ENCODE data around the gene GAB1. TPM values are rescaled to one million over a fixed set of nuclear protein-coding genes. Genes with fewer than 3 reads are reported as not detected.
A peak's percentile ranks its signal among the peaks of the same experiment; 100 is the strongest.

GAB1 gene
- total RNA-seq, 3 donors from 2014 or later (not counting 1 experiment from before 2014, with no cell fraction given) = 11.5 to 25.4 (median 11.9) TPM

DNA sequence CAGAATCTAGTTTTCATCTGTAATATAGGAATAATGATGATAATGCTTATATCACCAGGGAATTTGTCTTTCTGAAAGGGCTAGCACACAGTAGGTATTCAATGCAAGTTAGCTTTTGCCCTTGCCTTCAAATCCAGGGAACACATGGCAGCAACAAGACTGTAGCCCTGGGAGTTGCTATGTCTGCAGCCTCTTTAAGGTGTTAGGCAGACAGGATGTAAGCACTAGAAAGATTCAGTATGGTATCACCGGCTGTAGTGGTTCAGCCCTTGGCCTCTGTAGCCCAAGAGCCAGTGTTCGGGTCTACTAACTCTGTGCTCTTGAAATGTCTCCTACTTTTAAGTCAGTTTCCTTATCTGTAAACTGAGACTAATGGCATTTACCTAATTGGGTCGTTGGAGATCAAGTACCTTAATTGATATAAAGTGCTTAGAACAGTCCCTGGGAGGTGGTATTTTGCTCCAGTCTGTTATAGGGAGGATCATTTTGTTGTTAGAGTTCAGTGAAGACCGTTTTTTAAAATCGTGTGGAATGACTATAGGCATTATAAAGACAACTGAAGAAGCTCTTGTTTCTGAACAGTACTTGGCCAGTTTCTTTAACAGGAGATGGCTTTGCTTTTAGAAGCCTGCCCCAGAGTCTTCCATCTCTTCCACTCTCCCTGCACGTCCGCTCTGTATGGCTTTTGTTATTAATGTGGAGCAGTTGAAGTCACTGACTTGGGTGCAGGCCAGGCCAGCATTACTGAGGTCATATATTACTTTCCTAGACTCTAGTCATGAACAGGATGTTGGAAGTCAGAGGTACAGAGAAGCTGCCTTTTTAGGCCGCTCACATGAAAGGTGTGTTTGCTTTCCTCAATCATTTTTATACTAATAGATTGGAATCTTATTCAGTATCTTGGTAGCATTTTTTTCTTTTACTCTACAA, 44.8 kb downstream of the GAB1 start:
- no peak overlapping the region for H3K4me3 ChIP-seq (ENCODE audit: low read length)
- no peaks in the 10 kb centered on the region for H3K9me3 ChIP-seq (ENCODE audit: control insufficient read depth, insufficient read depth, low read length)
- ATAC-seq (peak; percentile 73 to 89 (median 76)), DNase-seq (no peak)
- TF ChIP-seq, protein P1, sequence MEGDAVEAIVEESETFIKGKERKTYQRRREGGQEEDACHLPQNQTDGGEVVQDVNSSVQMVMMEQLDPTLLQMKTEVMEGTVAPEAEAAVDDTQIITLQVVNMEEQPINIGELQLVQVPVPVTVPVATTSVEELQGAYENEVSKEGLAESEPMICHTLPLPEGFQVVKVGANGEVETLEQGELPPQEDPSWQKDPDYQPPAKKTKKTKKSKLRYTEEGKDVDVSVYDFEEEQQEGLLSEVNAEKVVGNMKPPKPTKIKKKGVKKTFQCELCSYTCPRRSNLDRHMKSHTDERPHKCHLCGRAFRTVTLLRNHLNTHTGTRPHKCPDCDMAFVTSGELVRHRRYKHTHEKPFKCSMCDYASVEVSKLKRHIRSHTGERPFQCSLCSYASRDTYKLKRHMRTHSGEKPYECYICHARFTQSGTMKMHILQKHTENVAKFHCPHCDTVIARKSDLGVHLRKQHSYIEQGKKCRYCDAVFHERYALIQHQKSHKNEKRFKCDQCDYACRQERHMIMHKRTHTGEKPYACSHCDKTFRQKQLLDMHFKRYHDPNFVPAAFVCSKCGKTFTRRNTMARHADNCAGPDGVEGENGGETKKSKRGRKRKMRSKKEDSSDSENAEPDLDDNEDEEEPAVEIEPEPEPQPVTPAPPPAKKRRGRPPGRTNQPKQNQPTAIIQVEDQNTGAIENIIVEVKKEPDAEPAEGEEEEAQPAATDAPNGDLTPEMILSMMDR (IDR thresholded peaks at IDR 0.05) = no peak
- H3K27me3 Mint-ChIP-seq (ENCODE audit: low read depth in 2 of 2) = no peaks in the 10 kb centered on the region
- H3K27ac Mint-ChIP-seq = peak overlapping the region; percentile 78
- H3K4me1 ChIP-seq (ENCODE audit: control insufficient read depth, insufficient read depth, low read length) = peaks cover 10% of the 10 kb centered on the region
- no peaks in the 10 kb centered on the region for H3K36me3 ChIP-seq (ENCODE audit: control insufficient read depth, insufficient read depth, low read length)
- WGBS (ENCODE audit: insufficient coverage) = 33% methylated on average over 5 of the region's 8 CpGs
- peak overlapping the region; percentile 17 for H3K27ac ChIP-seq (ENCODE audit: low read length)
- no peaks in the 10 kb centered on the region for H3K36me3 Mint-ChIP-seq
- peaks cover 20 to 24% of the 10 kb centered on the region in 2 donors for H3K4me1 Mint-ChIP-seq
- H3K27me3 ChIP-seq (ENCODE audit: control insufficient read depth, insufficient read depth, low read length) = no peaks in the 10 kb centered on the region
- intact Hi-C loops (cut with micrococcal nuclease) = no loop called here
- H3K4me3 Mint-ChIP-seq = peak overlapping the region; percentile 28
- no peaks in the 10 kb centered on the region for H3K9me3 Mint-ChIP-seq

DNA sequence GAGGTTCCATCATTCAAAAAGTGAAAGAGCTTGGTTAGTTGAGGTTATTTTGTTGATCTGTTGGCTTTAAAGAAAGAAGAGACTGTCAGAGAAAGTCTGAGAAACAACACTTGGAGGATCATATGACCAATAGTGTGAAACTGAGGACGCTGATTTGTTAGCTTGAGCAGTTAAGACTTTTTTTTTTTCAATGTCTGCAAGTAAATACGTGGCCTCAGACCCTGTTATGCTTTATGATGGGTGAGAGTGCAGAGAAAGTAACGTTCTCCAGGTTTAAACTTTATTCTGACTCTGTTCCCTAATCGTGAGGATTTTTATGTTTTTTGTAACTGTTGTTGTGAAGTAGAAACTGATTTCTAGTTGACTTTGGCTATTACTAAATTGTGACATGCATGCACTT, 45.9 kb downstream of the GAB1 start:
- no peaks in the 10 kb centered on the region for H3K36me3 ChIP-seq (ENCODE audit: control insufficient read depth, insufficient read depth, low read length)
- 27% methylated on average over 4 of the region's 4 CpGs for whole genome bisulfite sequencing (ENCODE audit: insufficient coverage)
- peak overlapping the region; percentile 43 for H3K27ac ChIP-seq (ENCODE audit: low read length)
- intact Hi-C loops (cut with micrococcal nuclease) = no loop called here
- peak; percentile 42 to 76 (median 69) for ATAC-seq
- no peaks in the 10 kb centered on the region for H3K27me3 Mint-ChIP-seq (ENCODE audit: low read depth in 2 of 2)
- peak overlapping the region; percentile 78 for H3K27ac Mint-ChIP-seq
- peaks cover 20 to 24% of the 10 kb centered on the region in 2 donors for H3K4me1 Mint-ChIP-seq
- H3K4me1 ChIP-seq (ENCODE audit: control insufficient read depth, insufficient read depth, low read length) = peaks cover 10% of the 10 kb centered on the region
- H3K4me3 Mint-ChIP-seq = peak overlapping the region; percentile 48
- H3K36me3 Mint-ChIP-seq = no peaks in the 10 kb centered on the region
- no peaks in the 10 kb centered on the region for H3K9me3 Mint-ChIP-seq
- TF ChIP-seq, protein P1 (IDR thresholded peaks at IDR 0.05) = no peak
- no peak for DNase-seq
- H3K9me3 ChIP-seq (ENCODE audit: control insufficient read depth, insufficient read depth, low read length) = no peaks in the 10 kb centered on the region
- H3K4me3 ChIP-seq (ENCODE audit: low read length) = no peak overlapping the region
- H3K27me3 ChIP-seq (ENCODE audit: control insufficient read depth, insufficient read depth, low read length) = no peaks in the 10 kb centered on the region

DNA sequence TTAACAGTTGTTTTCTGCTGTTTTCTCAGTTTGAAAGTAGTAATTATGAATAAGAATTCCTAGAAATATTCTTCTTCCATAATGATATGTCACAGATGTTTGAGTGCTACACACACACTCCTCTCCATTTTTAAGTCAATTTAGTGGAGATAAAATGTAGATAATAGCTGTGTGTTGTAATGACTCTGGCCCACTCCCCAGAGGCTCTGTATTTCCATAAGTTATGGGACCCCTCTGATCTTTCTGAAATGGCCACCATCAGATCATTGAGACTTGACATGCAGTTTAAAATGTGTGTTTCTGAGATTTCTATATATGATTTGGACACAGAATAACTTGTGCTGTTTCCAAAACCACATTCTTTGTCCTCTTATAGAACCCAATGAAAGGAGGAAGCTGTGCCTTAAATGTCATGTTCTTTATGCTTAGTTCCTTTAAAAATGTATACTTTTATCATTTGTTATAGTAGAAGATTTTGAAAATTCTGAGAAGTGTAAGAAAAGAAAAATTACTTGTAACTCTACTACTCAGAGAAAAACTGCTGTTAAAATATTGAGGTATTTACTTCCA, 46.4 kb downstream of the GAB1 start:
- H3K9me3 Mint-ChIP-seq = no peaks in the 10 kb centered on the region
- H3K27ac ChIP-seq (ENCODE audit: low read length) = no peak overlapping the region
- H3K4me3 ChIP-seq (ENCODE audit: low read length) = no peak overlapping the region
- H3K4me3 Mint-ChIP-seq = peak overlapping the region; percentile 48
- H3K4me1 ChIP-seq (ENCODE audit: control insufficient read depth, insufficient read depth, low read length) = peaks cover 10% of the 10 kb centered on the region
- no peaks in the 10 kb centered on the region for H3K9me3 ChIP-seq (ENCODE audit: control insufficient read depth, insufficient read depth, low read length)
- ATAC-seq (no peak), DNase-seq (no peak)
- H3K27ac Mint-ChIP-seq = peak overlapping the region; percentile 78
- H3K36me3 Mint-ChIP-seq = no peaks in the 10 kb centered on the region
- H3K36me3 ChIP-seq (ENCODE audit: control insufficient read depth, insufficient read depth, low read length) = no peaks in the 10 kb centered on the region
- TF ChIP-seq, protein P1 (IDR thresholded peaks at IDR 0.05) = no peak
- no peaks in the 10 kb centered on the region for H3K27me3 Mint-ChIP-seq (ENCODE audit: low read depth in 2 of 2)
- peaks cover 20 to 24% of the 10 kb centered on the region in 2 donors for H3K4me1 Mint-ChIP-seq
- no peaks in the 10 kb centered on the region for H3K27me3 ChIP-seq (ENCODE audit: control insufficient read depth, insufficient read depth, low read length)
- intact Hi-C loops (cut with micrococcal nuclease) = no loop called here
